ENCODE results near the gene DUOX2. TPM values are rescaled to one million over a fixed set of nuclear protein-coding genes. Genes with fewer than 3 reads are reported as not detected.

The DUOX2 gene
- total RNA-seq (10 to 100 TPM in 1 of 9 donors, 1 to 10 TPM in 4, under 1 TPM in 4; 0.22 to 18.5 (median 1.8) TPM), polyA plus RNA-seq (1 to 10 TPM; 1.1 to 1.7 (median 1.3) TPM)
- long read RNA-seq, donor 1, result 0 reads
- long read RNA-seq, donor 2, result 0 reads
- long read RNA-seq, donor 3, result 0 reads
- long read RNA-seq, donor 4, result 0 reads
- long read RNA-seq, donor 5, partial matches to known transcripts, result 0 of 1 reads
- long read RNA-seq, donor 5, other reads (novel, unspliced or antisense), result 1 of 1 reads
- long read RNA-seq, donor 6, result 0 reads
- long read RNA-seq, donor 7, result 0 reads
- long read RNA-seq, donor 8, result 0 reads
- long read RNA-seq, donor 9, result 0 reads
- long read RNA-seq, donor 10, result 0 reads

DNA sequence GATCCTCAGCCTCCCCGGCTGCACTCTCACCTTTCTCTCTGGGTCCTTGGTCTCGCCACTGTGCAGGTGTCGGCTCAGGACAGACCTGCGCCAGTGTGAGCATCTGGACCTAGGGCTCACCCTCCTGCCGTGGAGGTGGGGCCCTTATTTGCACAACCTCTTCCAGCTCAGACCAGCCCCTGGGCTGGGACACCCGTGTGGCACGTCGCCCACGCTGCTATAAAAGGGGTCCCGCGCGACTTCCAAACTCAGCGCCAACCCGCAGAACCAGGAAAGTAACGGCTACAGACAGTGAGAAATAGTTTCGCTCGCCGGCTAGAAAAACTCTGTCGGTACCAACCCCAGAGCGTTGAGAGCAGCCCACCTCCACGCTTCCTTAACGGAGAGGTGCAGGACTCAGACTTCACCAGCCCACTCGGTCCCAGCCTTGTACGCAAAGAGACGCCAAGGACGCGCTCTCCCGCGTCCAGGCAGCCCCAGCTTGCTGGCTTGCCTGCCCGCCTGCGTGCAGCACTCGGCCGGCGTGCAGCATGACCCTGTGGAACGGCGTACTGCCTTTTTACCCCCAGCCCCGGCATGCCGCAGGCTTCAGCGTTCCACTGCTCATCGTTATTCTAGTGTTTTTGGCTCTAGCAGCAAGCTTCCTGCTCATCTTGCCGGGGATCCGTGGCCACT is at the start of gene DUOX2, which contains the start of gene DUOXA2:
Gene DUOX2, minus strand, starts transcription at position 97 of the 675 bp plus-strand sequence. CDS start 761 bp downstream, outside the sequence.
Gene DUOXA2, plus strand, starts transcription at position 251 of the 675 bp plus-strand sequence. Its CDS starts 280 bp downstream, at position 531.
- no peak within 1 kb of the TSS for H3K27ac ChIP-seq
- peaks cover 6 to 19% of the 10 kb centered on the region in 2 donors for H3K4me1 ChIP-seq (replicated peaks in 1 of 2)
- no peak for TF ChIP-seq POLR2A (IDR thresholded peaks at IDR 0.05)
- TF ChIP-seq, protein P1, sequence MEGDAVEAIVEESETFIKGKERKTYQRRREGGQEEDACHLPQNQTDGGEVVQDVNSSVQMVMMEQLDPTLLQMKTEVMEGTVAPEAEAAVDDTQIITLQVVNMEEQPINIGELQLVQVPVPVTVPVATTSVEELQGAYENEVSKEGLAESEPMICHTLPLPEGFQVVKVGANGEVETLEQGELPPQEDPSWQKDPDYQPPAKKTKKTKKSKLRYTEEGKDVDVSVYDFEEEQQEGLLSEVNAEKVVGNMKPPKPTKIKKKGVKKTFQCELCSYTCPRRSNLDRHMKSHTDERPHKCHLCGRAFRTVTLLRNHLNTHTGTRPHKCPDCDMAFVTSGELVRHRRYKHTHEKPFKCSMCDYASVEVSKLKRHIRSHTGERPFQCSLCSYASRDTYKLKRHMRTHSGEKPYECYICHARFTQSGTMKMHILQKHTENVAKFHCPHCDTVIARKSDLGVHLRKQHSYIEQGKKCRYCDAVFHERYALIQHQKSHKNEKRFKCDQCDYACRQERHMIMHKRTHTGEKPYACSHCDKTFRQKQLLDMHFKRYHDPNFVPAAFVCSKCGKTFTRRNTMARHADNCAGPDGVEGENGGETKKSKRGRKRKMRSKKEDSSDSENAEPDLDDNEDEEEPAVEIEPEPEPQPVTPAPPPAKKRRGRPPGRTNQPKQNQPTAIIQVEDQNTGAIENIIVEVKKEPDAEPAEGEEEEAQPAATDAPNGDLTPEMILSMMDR (IDR thresholded peaks at IDR 0.05), result no peak
- H3K36me3 ChIP-seq (replicated peaks in 1 of 2), result no peaks in the 10 kb centered on the region
- intact Hi-C loops (cut with DNase I), result loop anchor here in 1 of 2 donors (10.0 kb wide), 2 partner anchors 59 to 139 kb away; no protein-coding TSS in a partner anchor
- WGBS, 4 donors, result 3 to 5% (median 4%) methylated on average over 27 to 42 of the region's 42 CpGs
- peaks cover 66% of the 10 kb centered on the region for H3K27me3 ChIP-seq
- peak in 2 of 7 donors; percentile 27 to 55 for DNase-seq
- H3K4me3 ChIP-seq, result peak within 1 kb of the TSS in 1 of 4 donors; percentile 9
- H3K9me3 ChIP-seq (replicated peaks in 1 of 3), result no peaks in the 10 kb centered on the region

DNA sequence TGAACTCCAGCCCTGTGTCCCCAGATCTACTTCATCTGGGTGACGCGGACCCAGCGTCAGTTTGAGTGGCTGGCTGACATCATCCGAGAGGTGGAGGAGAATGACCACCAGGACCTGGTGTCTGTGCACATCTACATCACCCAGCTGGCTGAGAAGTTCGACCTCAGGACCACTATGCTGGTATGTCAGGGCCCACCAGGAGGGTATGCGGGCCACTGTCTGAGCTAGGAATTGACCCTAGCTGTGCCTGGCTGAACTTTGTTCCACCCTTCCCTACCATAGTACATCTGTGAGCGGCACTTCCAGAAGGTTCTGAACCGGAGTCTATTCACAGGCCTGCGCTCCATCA is 49.5 kb upstream of the DUOX2 start:
- Histone ChIP-seq H3K9me3 (replicated peaks in 1 of 3) (no peaks in the 10 kb centered on the region), H3K4me1 (replicated peaks in 1 of 2) (peaks cover 6 to 21% of the 10 kb centered on the region in 2 donors), H3K4me3 (no peak overlapping the region), H3K36me3 (replicated peaks in 1 of 2) (no peaks in the 10 kb centered on the region), H3K27ac (peak overlapping the region in 1 of 5 donors; percentile 50), H3K27me3 (no peaks in the 10 kb centered on the region)
- no peak for DNase-seq
- TF ChIP-seq, protein P1 (IDR thresholded peaks at IDR 0.05), result no peak
- TF ChIP-seq POLR2A (IDR thresholded peaks at IDR 0.05), result no peak
- intact Hi-C loops (cut with DNase I), result loop anchor here (10.0 kb wide), 2 partner anchors 231 to 241 kb away; a partner anchor contains a TSS
- WGBS, 4 donors, result 75 to 92% (median 80%) methylated on average over 6 to 9 of the region's 9 CpGs

DNA sequence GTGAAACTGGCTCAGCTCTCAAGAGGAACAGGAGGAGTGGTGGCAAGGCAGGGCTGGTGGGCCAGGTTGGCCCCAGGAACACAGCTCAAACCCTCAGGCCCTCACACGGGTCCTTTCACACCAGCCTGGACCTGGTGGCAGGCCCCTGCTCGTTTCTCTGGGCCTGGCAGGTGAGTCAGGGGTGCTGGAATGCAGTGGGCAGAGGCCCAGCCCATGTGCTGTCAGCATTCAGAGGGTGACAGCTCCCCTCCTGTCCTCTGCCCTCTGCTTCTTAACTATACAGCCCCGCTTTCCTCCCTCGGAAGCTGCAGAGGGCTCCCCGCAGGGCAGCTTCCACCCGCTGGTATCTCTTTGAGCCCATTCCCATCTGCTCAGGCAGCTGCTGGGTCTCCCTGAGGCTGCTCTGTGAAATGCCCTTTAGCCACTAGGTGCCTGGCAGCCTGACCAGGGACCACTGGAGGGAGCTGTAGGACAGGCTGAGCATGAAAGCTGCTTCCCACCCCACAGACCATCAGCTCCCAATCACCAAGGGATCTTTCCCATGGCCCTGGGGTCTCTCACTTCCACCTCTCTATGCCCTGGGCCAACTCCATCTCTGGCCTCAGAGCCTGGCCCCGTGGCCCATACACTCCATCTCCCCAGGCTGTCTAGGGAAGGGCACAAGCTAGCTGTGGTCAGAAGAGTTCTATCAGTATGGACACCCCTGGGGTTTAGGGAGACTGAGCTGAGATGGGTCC is 49.0 kb upstream of the DUOX2 start:
- no peaks in the 10 kb centered on the region for H3K36me3 ChIP-seq (replicated peaks in 1 of 2)
- no peaks in the 10 kb centered on the region for H3K27me3 ChIP-seq
- WGBS, 4 donors, result 6 to 19% (median 9%) methylated on average over 4 to 7 of the region's 7 CpGs
- H3K27ac ChIP-seq, result peak overlapping the region in 2 of 5 donors; percentile 18 to 50
- H3K9me3 ChIP-seq (replicated peaks in 1 of 3), result no peaks in the 10 kb centered on the region
- intact Hi-C loops (cut with DNase I), result loop anchor here (10.0 kb wide), 2 partner anchors 232 to 242 kb away; a partner anchor contains a TSS
- no peak overlapping the region for H3K4me3 ChIP-seq
- H3K4me1 ChIP-seq (replicated peaks in 1 of 2), result peaks cover 6 to 20% of the 10 kb centered on the region in 2 donors
- TF ChIP-seq POLR2A (IDR thresholded peaks at IDR 0.05), result no peak
- TF ChIP-seq, protein P1 (IDR thresholded peaks at IDR 0.05), result peak; percentile 76 to 97 (median 93)
- peak; percentile 79 to 92 (median 84) for DNase-seq
